Neural progenitor cell (in vitro differentiated cells): ENCODE results near the gene EHMT1.

Experiments used
- CTCF ChIP-seq: fragments of 200-600 bp; sonication (generic); IDR thresholded peaks from 2 replicates; pipeline ENCODE4 v1.5.1; 2017; ENCODE audit warnings: antibody characterized with exemption, mild to moderate bottlenecking
- EZH2 ChIP-seq: fragments of 200-600 bp; sonication (generic); IDR thresholded peaks from 2 replicates; pipeline ENCODE4 v1.6.1; 2017; ENCODE audit warnings: antibody characterized with exemption, mild to moderate bottlenecking, moderate library complexity
- EZH2phosphoT487 ChIP-seq: fragments of 200-600 bp; sonication (generic); IDR thresholded peaks from 2 replicates; pipeline ENCODE4 v1.6.1; 2017; ENCODE audit warnings: antibody characterized with exemption

- no peak for TF ChIP-seq CTCF
- TF ChIP-seq EZH2phosphoT487, result no peak
- TF ChIP-seq EZH2, result no peak
Observed at GRCh38 chr9:137658781-137659180, 40.0 kb downstream of the EHMT1 start.
